SK-N-MC (cell line): Measurements from ENCODE around the gene TIMM17A.

ENCODE experiments used
- DNase-seq: peaks from one replicate; pipeline ENCODE4 v3.0.0-alpha.2; 2011; ENCODE audit warnings: low read depth, low spot score
- H3K27ac ChIP-seq: fragments of 200-600 bp; sonication (generic); 2 replicates; pipeline ENCODE4 v1.5.1; 2016; ENCODE audit warnings: mixed run types
- H3K36me3 ChIP-seq: fragments of 200-600 bp; sonication (generic); 2 replicates; pipeline ENCODE4 v1.6.1; 2017; ENCODE audit warnings: antibody characterized with exemption, low read length, mixed read lengths; ENCODE audit not compliant: insufficient read depth
- H3K4me3 ChIP-seq: fragments of 200-600 bp; sonication (generic); 2 replicates; pipeline ENCODE4 v1.5.1; 2016
- H3K9ac ChIP-seq: fragments of 200-600 bp; sonication (generic); 2 replicates; pipeline ENCODE4 v1.8.0; 2017; ENCODE audit warnings: mixed run types, mixed read lengths; ENCODE audit not compliant: insufficient read length
- H3K9me3 ChIP-seq: fragments of 200-600 bp; sonication (generic); 2 replicates; pipeline ENCODE4 v1.6.1; 2017; ENCODE audit warnings: low read depth, mild to moderate bottlenecking, antibody characterized with exemption, low read length, moderate library complexity, mixed read lengths
- EZH2 ChIP-seq: fragments of 200-600 bp; sonication (generic); IDR thresholded peaks from one replicate; pipeline ENCODE4 v1.6.1; 2017; ENCODE audit warnings: antibody characterized with exemption
- FOXP2 ChIP-seq: optimal IDR thresholded peaks from 2 replicates; pipeline ENCODE3; 2011; ENCODE audit warnings: mild to moderate bottlenecking, moderate library complexity; ENCODE audit not compliant: insufficient read depth; ENCODE audit errors: extremely low read length, control extremely low read depth
- POLR2AphosphoS5 ChIP-seq: IDR thresholded peaks from 2 replicates; pipeline ENCODE4 v1.6.1; 2012; ENCODE audit warnings: mild to moderate bottlenecking, low read depth, low read length, borderline replicate concordance

Gene TIMM17A

DNA sequence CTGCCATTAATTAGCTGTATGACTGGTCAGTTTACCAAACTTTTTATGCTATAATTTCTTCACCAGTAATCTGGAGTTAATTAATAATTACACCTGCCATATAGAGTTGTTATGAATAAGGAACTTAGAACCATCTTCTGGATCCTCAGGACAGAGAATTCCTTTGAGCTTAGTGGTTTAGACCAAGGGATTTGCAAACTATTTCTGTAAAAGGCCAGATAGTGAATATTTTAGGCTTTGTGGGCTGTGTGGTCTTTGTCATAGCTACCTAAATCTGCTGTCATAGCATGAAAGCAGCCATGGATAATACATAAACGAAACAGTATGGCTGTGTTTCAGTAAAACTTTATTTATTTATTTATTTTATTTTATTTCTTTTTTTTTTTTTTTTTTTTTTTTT, 9.0 kb downstream of the TIMM17A start:
- no peak overlapping the region for H3K4me3 ChIP-seq
- DNase-seq = no peak
- H3K36me3 ChIP-seq = peaks cover 77% of the 10 kb centered on the region
- H3K9ac ChIP-seq = no peak overlapping the region
- TF ChIP-seq EZH2 (no peak), POLR2AphosphoS5 (no peak), FOXP2 (no peak)
- no peaks in the 10 kb centered on the region for H3K9me3 ChIP-seq
- H3K27ac ChIP-seq = no peak overlapping the region

DNA sequence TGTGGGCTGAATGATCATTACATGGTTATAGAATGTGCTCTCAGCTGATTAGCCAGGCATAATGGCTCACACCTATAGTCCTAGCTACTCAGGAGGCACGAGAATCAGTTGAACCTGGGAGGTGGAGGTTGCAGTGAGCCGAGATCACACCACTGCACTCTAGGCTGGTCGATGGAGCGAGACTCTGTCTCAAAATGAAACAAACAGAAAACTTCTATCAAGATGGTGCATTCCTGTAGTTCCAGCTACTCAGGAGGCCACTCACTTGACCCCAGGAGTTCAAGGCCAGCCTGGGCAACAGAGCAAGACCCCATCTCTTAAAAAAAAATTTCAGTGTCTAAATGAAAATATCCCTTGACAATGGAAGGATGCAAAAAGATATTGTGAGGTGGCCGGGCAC, 10.9 kb downstream of the TIMM17A start:
- DNase-seq = no peak
- TF ChIP-seq FOXP2 (no peak), EZH2 (no peak), POLR2AphosphoS5 (no peak)
- H3K36me3 ChIP-seq = peaks cover 88% of the 10 kb centered on the region

DNA sequence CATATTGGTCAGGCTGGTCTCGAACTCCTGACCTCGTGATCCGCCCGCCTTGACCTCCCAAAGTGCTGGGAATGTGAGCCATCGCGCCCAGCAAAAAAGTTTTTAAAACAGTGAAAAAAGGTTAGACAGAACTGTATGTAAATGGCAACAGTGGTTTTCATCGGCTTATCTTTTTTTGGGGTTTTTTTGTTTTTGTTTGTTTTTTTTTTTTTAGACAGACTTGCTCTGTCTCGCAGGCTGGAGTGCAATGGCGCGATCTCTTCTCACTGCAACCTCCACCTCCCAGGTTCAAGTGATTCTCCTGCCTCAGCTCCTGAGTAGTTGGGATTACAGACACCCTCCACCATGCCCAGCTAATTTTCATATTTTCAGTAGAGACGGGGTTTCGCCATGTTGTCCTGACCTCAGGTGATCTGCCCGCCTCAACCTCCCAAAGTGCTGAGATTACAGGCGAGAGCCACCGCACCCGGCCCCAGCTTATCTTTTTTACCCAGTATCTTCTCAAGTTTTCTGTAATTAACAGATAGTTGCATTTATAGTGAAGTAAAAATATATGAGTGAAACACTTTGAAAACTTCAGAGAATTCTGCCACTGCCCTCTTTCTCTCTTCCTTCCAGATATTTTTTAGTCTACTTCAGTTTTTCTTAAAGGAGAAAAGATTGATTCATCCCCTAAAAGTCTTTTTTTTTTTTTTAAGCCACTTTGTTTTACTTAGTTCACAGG, 13.1 kb downstream of the TIMM17A start:
- H3K4me3 ChIP-seq = no peak overlapping the region
- TF ChIP-seq EZH2 (no peak), FOXP2 (no peak), POLR2AphosphoS5 (no peak)
- peak overlapping the region; percentile 30; the same call in 1 of the 2 replicates for H3K27ac ChIP-seq
- peaks cover 66% of the 10 kb centered on the region for H3K36me3 ChIP-seq
- no peaks in the 10 kb centered on the region for H3K9me3 ChIP-seq
- no peak for DNase-seq
- H3K9ac ChIP-seq = no peak overlapping the region

More for the DNA sequence above, 10.9 kb downstream of the TIMM17A start:
- H3K9me3 ChIP-seq = no peaks in the 10 kb centered on the region
- H3K9ac ChIP-seq = no peak overlapping the region
- no peak overlapping the region for H3K4me3 ChIP-seq
- no peak overlapping the region for H3K27ac ChIP-seq

DNA sequence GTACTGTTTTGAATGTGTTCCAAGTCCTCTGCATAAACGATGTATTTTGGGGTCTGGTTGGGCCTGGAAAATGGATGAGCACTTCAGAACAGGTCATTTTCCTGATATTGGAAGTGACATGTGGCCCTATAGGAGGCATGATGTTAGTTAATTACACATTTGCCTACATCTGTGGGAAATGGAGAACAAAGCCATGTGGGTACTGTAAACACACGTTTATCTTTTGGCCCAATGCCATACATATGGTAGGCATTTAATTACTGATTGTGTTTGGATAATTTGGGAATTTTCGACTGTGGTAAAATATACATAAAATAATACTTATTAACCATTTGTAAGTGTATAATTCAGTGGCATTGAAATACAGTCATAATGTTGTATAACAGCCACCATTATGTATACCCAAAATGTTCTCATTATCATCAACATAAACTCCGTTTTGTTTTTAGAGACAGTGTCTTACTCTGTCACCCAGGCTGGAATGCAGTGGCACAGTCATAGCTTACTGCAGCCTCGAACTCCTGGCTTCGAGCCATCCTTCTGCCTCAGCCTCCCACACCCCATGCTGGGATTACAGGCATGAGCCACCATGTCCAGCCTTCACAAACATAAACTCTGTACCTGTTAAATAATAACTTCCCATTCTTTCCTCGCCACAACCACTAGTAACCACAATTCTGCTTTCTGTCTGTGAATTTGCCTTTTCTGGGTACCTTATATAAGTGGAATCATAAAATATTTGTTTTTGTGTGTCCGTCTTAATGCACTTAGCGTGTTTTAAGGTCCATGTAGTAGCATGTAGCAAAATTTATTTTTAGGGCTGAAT, 15.2 kb downstream of the TIMM17A start:
- no peak for DNase-seq
- no peak for TF ChIP-seq POLR2AphosphoS5
- TF ChIP-seq FOXP2 = no peak
- TF ChIP-seq EZH2 = no peak
- peak overlapping the region; percentile 52; the same call in 1 of the 2 replicates for H3K27ac ChIP-seq
- peaks cover 49% of the 10 kb centered on the region for H3K36me3 ChIP-seq
- no peaks in the 10 kb centered on the region for H3K9me3 ChIP-seq
- no peak overlapping the region for H3K4me3 ChIP-seq
- H3K9ac ChIP-seq = no peak overlapping the region

DNA sequence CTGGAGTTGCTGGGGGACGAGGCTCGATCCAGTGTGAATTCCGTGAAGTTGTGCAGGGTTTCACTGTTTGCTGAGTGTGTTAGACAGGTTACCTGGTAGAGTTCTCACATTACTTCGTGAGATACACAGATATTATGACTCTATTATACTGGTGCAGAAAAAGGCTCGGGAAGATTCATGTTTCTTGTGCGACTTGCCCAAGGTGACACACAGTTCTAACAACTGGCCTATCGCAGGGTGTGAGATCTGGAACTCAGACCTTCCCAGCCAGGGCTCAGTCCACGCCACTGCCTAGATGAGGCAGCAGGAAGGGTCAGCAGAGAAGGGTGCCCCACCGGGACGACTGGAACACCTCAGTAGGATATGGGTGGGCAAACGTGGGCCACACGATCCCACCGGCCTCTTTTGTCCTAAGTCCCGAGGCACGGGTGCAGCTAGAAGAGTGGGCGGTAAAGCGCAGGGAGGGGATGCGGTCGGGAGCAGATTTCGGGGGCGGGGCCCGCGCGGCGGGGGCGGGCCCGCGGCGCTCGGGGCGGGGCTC, 26.8 kb downstream of the TIMM17A start:
- Histone ChIP-seq H3K9me3 (no peaks in the 10 kb centered on the region), H3K4me3 (peak overlapping the region; percentile 89), H3K36me3 (no peaks in the 10 kb centered on the region), H3K9ac (no peak overlapping the region), H3K27ac (no peak overlapping the region)
- no peak for TF ChIP-seq EZH2
- TF ChIP-seq FOXP2 = no peak
- TF ChIP-seq POLR2AphosphoS5 = no peak
- no peak for DNase-seq

DNA sequence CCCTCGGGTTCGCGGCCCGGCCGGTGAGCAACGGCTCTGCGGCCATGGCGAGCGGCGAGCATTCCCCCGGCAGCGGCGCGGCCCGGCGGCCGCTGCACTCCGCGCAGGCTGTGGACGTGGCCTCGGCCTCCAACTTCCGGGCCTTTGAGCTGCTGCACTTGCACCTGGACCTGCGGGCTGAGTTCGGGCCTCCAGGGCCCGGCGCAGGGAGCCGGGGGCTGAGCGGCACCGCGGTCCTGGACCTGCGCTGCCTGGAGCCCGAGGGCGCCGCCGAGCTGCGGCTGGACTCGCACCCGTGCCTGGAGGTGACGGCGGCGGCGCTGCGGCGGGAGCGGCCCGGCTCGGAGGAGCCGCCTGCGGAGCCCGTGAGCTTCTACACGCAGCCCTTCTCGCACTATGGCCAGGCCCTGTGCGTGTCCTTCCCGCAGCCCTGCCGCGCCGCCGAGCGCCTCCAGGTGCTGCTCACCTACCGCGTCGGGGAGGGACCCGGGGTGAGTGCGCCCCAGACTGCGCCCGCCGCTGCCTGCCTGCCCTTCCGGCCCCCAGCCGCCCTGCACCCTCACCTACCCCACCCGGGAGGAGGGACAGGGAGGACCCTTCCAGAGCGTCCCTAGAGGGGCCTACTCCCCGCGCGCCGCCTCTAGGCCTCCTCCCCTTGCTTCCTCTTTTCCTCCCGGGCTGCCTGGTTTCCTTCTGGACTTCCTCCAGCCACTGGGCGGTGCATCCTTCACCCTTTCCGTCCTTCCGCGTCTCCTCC, 27.5 kb downstream of the TIMM17A start, which contains the start of gene RNPEP:
RNPEP (plus strand) TSS at position 26 of the 757 bp plus-strand sequence; CDS start at position 45, 19 bp downstream.
- no peaks in the 10 kb centered on the region for H3K9me3 ChIP-seq
- peak within 1 kb of the TSS; percentile 89 for H3K4me3 ChIP-seq
- peak within 1 kb of the TSS; percentile 70 for H3K9ac ChIP-seq
- TF ChIP-seq POLR2AphosphoS5 = peak; percentile 15; the same call in 1 of the 2 replicates
- TF ChIP-seq EZH2 = no peak
- no peaks in the 10 kb centered on the region for H3K36me3 ChIP-seq
- no peak within 1 kb of the TSS for H3K27ac ChIP-seq
- DNase-seq = no peak

DNA sequence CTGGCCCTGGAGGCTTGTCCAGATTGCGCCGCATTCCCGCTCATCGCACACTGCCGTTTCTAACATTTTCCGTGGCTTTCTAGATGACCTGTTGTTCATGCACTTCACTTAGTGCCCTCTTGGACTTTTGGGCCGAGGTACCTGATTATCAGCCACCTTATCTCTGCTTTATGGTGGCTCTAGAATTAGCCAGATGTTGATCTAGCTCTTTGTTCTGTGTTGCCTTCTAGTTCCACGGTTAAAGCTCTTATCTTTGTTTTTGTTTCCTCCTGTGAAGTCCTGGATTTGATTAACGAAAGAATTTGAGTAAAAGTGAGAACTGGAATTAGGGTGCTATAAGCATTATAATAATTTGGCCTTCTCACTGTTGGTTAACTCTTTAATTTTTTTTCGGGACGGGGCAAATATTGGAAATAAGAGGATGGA, 28.1 kb downstream of the TIMM17A start:
- peak overlapping the region; percentile 70 for H3K9ac ChIP-seq
- H3K4me3 ChIP-seq = peak overlapping the region; percentile 89
- H3K36me3 ChIP-seq = no peaks in the 10 kb centered on the region; the same call in 1 of the 2 replicates
- H3K9me3 ChIP-seq = no peaks in the 10 kb centered on the region
- no peak overlapping the region for H3K27ac ChIP-seq
- no peak for DNase-seq
- no peak for TF ChIP-seq FOXP2
- no peak for TF ChIP-seq POLR2AphosphoS5
- TF ChIP-seq EZH2 = no peak
